Fibroblast of villous mesenchyme (primary cell): ENCODE measurements around the gene CFAP69. TPM values are rescaled to one million over a fixed set of nuclear protein-coding genes. Genes with fewer than 3 reads are reported as not detected.
"Not testable (repeated sequence)": the region's sequence is repeated elsewhere in the genome, so short reads cannot be mapped to it uniquely, and the experiment has no call there.

ENCODE experiments used
- DNase-seq: peaks from one replicate; pipeline ENCODE4 v3.0.0-alpha.2; 2010; ENCODE audit warnings: low read depth
- H3K4me3 ChIP-seq: 2 replicates; pipeline ENCODE4 v1.5.1; 2011; ENCODE audit warnings: low read depth, mild to moderate bottlenecking, low read length
- total RNA-seq: library from RNA; depleted of rRNA; stranded (reverse); fragments of >200 nt; gene quantifications from 2 replicates; pipeline ENCODE4 v1.2.3, GENCODE V29; 2012
- TF ChIP-seq, protein P1 (sequence below): IDR thresholded peaks from 2 replicates; pipeline ENCODE4 v1.5.1; 2012; ENCODE audit warnings: low read depth, mild to moderate bottlenecking, low read length; ENCODE audit not compliant: insufficient read depth

Gene CFAP69
- total RNA-seq, 1 donor, result 2.6 TPM

DNA sequence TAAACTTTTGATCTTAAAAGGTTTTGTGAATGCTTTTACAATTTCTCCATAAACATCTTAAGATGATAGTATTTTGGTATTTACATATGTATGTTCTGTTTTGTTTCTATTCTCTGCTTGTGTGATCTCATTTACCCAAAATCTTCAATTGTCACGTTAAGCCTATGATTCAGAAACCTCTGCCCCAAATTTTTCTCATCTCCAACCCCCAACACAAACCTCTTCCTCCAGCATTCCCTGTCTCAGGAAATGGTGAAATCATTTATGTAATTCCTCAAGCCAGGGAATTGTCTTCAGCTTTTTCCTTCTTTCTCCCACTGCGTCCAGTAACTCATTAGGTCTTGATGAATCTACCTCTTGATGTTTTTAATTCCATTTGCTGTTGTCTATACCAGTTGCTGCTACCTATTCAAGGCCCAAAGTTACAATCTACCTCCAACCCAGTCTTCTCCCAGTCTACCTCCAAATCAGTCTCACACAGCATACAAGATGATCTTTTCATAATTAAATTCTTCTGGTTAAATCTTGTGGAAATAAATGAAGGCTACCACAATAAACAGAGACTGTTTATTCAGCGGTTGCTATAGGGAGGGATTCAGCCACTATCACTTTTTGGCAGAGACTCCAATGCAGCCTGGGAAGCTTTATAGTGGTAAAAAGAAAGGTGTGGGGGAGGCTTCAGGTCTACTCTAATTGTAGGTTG lies 5.8 kb downstream of the CFAP69 start:
- peak; percentile 12 for DNase-seq

DNA sequence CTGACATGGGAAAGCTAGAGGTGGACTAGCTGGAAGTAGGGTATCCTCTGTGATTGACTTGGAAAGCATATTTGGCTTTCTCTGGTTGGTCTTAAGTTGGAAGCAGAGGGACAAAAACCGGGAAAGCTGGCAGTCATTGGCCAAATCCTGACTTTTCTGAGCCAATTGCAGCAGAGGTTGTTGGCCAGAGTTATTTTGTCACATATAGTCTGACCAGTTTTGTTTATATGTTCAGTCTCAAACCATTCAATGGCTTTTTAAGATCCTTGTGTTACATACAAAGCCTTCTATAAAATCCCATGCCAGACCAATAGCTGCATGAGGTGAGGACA lies 6.3 kb downstream of the CFAP69 start:
- no peak for DNase-seq
- TF ChIP-seq, protein P1, sequence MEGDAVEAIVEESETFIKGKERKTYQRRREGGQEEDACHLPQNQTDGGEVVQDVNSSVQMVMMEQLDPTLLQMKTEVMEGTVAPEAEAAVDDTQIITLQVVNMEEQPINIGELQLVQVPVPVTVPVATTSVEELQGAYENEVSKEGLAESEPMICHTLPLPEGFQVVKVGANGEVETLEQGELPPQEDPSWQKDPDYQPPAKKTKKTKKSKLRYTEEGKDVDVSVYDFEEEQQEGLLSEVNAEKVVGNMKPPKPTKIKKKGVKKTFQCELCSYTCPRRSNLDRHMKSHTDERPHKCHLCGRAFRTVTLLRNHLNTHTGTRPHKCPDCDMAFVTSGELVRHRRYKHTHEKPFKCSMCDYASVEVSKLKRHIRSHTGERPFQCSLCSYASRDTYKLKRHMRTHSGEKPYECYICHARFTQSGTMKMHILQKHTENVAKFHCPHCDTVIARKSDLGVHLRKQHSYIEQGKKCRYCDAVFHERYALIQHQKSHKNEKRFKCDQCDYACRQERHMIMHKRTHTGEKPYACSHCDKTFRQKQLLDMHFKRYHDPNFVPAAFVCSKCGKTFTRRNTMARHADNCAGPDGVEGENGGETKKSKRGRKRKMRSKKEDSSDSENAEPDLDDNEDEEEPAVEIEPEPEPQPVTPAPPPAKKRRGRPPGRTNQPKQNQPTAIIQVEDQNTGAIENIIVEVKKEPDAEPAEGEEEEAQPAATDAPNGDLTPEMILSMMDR, result no peak
- no peak overlapping the region for H3K4me3 ChIP-seq

More for the DNA sequence above, 5.8 kb downstream of the CFAP69 start:
- TF ChIP-seq, protein P1, result no peak
- no peak overlapping the region for H3K4me3 ChIP-seq

DNA sequence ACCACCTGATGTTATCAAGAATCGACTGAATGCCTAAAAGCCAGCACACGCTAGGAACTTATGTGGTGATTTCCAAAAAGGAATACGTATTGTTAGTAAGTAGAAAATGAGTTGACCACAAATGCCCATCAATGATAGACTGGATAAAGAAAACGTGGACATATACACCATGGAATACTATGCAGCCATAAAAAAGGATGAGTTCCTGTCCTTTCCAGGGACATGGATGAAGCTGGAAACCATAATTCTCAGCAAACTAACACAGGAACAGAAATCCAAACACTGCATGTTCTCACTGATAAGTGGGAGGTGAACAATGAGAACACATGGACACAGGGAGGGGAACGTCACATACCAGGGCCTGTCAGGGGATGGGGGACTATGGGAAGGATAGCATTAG lies 11.0 kb downstream of the CFAP69 start:
- H3K4me3 ChIP-seq, DNase-seq: not testable (repeated sequence)

DNA sequence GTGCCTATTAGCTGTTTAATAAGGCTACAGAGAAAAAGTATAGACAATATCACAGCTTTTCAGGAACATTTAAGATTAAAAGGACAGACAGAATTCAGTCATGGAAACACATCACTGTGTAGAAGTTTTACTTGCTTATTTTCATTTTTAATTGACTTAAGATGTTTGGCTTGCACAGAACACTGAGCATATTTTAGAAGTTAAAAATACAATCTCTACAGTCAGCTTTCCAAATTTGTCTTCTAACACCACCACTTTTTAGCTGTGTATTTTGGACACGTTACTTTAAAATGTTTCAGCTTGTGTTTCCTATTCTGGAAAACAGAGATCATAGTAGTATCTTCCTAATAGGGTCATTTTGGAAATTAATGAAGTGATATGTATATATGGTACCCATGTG lies 11.8 kb downstream of the CFAP69 start:
- no peak for DNase-seq
- TF ChIP-seq, protein P1, result no peak

DNA sequence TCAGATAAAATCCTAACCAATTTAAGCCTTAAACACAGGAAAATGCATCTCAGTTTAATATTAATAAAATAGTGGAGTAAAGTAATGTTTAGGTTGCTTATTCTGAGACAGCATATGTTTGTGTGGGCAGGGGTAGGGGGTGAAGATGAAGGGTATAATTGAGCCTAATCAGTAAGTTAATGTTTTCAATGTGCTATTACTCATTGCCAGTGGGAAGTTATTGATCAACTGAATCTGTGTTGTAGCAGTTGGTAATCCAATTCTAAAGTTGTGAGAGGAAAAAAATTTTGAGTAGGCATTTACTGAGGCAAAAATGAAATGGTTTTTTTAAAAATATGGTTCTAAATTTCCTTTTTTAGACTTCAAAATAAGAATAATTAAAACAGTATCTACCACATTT lies 16.5 kb downstream of the CFAP69 start:
- TF ChIP-seq, protein P1, result no peak
- DNase-seq, result no peak
- H3K4me3 ChIP-seq, result no peak overlapping the region

More for the DNA sequence above, 11.8 kb downstream of the CFAP69 start:
- H3K4me3 ChIP-seq, result no peak overlapping the region

DNA sequence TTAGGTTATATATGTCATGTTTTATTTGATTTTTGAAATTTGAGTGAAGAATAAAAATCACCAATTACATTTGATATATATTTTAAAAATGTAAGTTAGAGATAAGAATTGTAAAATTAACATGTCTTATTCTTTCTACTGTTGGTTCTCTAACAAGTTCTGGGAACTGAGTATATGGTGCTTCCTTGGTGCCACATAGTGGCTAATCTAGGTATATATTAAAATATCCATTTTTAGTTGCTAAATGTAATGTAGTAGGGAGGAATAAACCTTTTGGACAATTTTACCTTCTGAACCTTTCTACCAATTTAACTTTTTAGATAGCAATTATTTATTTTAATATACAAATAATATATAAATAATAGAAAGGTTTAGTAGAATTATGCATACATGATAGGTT lies 17.5 kb downstream of the CFAP69 start:
- DNase-seq, result peak; percentile 49
- TF ChIP-seq, protein P1, result peak; percentile 44
- H3K4me3 ChIP-seq, result no peak overlapping the region

- TF ChIP-seq, protein P1, result no peak
- peak; percentile 48 for DNase-seq
These were observed 21.8 kb downstream of the CFAP69 start for GRCh38 chr7:90266808-90267207.

More at GRCh38 chr7:90266808-90267207, 21.8 kb downstream of the CFAP69 start:
- H3K4me3 ChIP-seq, result no peak overlapping the region
